Fibroblast of skin of left biceps (primary cell): ENCODE data around the gene TRAF3.

Source experiments
- DNase-seq, 2 experiments: peaks; one replicate each; pipeline ENCODE4 v3.0.0-alpha.2; 2013; ENCODE audit warnings: low read depth in 2 of 2

TRAF3 gene

DNA sequence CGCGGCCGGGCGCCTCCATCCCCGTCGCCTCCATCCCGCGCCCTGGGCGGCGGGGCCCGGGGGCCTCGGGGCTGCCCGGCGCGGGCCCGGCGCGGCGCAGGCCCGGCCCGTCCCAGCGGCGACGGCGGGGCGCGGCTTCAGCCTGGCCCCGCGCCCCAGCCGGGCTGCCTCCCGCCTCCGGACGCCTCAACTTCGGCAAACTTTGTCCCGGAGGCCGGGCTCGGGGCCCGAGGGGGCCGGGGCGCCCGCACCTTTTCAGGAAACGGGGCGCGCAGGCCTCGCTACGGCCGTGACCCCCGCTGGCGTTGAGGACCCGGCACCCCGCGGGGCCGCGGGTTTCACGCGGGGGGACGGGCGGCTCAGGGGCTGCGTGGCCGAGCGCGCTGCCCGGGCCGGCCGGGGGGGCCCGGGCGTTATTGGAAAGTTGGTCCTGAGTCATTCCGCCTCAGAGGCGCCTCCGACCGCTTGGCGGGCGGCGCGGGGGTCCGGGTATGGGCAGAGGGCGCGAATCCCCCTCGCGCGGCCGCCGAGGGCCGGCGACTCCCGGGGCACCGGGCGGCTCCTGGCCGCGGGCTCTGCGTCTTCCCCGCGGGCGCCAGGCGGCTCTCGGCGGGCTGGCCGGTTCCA lies 575 bp downstream of the TRAF3 start:
- DNase-seq = no peak

- no peak for DNase-seq
These were observed 1.3 kb downstream of the TRAF3 start for GRCh38 chr14:102778338-102779083.

- DNase-seq = no peak
These were observed 1.8 kb downstream of the TRAF3 start for GRCh38 chr14:102779084-102779462.

GRCh38 chr14:102779574-102780315 lies 2.5 kb downstream of the TRAF3 start:
- DNase-seq = no peak

DNA sequence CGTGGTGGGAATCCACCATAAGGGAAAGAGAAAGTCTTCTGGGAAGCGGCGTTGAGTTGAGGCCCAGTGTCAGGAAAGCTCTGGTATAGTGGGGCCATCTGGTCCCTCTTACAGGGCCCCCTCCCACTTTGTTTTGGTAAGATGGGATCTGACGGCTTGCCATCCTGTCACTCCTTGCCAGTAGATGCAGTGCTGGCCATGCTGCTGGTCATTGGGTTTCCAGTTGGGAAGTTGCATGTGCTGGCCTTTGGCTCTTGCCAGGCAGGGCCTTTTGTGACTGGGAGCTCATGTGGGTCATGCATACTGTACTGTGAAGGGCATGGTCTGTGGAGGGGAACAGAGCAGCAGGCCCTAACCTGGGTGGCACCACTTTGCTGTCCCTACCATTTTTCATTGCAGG lies 3.8 kb downstream of the TRAF3 start:
- no peak for DNase-seq

DNA sequence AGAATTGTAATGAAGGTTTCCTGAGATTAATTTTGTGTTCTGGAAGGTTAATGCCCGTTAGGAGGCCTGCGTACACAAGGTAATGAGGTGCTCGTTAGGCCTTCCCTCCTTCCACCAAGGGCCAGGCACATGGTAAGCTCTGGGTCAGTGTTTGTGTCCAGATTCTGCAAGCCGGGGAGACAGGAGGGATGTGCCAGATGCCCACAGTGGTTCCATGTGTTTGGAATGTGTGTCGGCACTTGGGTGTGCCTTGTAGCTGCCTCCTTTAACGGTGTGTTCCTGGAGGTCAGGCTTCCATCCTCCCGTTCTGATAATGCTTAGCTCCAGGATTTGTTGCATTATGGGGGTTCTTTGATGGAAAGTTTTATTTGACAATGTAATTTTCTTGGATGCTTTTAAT lies 5.7 kb downstream of the TRAF3 start:
- no peak for DNase-seq

DNA sequence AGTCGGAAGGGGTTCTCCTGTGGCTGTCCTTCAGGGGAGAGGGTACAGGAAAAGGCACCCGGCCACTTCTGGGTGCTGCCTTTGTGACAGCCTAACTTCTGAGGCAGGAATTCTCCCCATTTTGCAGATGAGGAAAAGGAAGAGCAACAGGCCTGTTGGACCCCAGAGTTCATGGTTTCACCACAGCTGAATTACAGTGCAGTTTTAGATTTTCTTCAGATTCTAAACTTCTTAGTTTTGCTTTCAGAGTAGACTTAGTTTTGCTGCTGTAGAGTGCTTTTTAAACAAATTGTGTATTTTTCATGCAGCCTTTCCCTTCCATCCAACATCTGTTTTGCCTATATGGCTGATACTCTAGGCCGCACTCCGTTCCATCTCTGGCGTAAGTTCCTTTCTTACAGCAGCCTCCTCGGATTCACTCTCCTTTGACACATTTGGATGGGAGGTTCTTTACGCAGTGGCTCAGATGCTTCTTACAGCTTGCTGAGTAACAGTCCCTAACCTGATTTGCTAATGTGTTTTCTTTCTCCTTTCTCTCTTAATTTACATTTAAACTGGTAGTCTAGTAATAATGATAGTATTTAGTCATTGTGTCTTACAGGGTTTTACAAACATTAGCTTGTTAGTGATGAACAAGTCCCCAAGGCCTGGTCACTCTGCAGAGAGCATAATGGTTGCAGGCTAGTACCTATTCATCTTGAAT lies 7.8 kb downstream of the TRAF3 start:
- DNase-seq = no peak

- DNase-seq = no peak
These were observed 8.3 kb downstream of the TRAF3 start for GRCh38 chr14:102785595-102785963.

DNA sequence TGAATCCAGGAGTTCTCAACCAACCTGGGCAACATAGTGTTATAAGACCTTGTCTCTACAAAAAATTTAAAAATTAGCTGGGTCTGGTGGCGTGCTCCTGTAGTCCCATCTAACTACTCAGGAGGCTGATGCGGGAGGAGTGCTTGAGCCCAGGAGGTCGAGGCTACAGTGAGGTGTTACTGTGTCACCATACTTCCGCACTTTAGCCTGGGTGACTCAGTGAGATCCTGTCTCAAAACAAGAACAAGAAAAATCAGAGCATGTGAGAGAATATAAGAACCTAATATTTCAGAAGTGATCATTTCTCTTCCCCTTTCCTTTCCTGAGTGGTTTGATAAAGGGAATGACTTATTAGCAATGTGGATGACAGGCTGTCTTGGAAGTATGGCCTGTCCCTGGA lies 9.5 kb downstream of the TRAF3 start:
- DNase-seq = no peak

DNA sequence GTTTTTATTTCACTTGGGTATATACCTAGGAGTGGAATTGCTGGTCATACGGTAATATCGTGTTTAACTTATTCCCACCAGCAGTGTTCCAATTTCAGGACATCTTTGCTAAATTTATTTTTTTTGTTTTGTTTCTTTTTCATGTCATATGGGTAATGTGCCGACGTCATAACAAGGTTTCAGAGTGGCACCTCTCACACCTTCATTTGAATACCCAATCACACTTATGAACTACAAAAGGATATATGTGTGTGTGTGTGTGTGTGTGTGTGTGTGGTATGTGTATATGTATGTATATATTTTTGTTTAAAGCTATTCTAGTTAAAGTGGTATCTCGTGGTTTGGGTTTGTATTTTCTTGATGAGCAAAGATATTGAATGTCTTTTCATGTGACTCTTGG lies 12.1 kb downstream of the TRAF3 start:
- no peak for DNase-seq

- DNase-seq = no peak
These were observed 16.5 kb downstream of the TRAF3 start for GRCh38 chr14:102793531-102794328.

DNA sequence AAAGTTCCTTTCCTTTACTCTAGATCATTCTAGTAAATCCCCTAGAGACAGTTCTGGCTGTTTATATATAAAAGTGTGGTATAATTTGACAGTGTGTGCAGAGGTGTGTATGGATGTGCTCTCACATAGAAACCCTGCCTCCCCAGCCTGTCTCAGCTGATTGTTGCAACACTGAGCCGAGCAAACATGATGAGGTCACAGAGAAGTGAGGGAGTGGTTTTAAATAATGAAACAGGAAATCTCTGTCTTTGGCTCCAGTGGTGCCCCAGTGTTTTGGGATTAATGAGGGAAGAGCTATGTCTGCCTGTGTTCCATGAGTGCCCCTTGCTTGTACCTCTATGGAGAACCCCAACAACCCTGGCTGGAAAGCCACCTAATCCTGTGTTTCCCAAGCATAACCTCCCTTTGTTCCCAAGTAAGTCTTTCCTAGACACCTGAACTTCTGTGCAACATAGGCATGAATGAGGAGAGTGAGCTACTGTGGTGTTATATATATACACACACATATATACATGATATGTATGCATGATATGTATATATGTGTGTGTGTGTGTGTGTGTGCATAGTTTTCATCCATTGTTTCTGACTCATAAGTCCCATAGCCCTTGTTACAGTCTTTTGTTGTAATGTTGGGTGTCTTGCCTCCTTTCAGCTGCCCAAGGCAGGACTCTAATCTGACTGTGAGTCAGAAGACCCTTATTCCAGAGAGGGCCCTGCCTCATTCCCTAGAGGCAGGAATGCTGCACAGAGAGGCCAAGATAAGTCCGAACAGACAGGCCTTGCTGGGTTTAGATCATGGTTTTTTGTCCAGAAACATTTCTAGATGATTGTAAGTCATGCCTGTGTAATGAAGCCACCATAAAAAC lies 18.0 kb downstream of the TRAF3 start:
- peak; percentile 78 to 79 for DNase-seq

DNA sequence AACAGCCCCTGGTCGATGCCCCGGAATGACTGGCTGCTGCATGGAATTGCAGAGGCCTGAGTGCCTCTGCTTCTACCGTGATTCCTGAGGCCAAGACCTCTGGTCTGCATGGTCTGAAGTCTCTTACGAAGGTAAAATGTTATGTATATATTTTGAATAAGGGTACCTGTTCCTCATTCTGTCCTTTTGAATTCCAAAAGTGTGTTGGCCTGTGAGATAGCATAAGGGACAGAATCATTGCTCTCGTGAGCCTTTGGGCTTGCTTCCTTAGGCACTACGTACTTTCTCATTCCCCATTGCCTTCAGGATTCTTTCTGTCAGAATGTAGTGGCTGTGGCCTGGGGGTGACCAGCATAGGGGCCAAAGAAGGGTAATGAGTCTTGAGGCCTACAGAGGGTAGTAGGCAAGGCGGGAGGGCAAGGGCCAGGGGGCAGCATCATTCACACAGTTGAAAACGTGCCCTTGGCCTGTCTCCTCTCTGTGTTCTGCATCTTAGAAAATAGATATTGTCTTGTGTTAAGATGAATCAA lies 19.5 kb downstream of the TRAF3 start:
- no peak for DNase-seq

DNA sequence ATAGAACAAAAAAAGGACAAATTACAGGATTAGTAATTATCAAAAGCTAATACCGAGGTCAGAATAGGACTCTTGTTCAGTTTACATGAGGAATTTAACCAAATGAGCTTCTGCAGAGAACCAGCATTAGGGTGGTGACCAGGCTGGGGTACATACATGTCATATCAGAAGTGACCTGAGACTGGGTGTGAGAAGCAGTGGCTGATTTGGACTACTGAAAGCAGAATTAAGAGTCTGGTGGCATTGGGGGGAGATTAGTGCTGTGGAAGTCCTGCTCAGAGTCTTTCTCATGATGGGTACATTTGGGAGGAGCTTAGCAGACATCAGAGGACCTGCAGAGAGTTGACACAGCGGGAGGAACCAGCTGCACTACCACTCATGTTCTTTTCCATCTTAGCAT lies 21.7 kb downstream of the TRAF3 start:
- DNase-seq = no peak

- DNase-seq = peak; percentile 91 to 94
These were observed 22.7 kb downstream of the TRAF3 start for GRCh38 chr14:102799684-102800562.

DNA sequence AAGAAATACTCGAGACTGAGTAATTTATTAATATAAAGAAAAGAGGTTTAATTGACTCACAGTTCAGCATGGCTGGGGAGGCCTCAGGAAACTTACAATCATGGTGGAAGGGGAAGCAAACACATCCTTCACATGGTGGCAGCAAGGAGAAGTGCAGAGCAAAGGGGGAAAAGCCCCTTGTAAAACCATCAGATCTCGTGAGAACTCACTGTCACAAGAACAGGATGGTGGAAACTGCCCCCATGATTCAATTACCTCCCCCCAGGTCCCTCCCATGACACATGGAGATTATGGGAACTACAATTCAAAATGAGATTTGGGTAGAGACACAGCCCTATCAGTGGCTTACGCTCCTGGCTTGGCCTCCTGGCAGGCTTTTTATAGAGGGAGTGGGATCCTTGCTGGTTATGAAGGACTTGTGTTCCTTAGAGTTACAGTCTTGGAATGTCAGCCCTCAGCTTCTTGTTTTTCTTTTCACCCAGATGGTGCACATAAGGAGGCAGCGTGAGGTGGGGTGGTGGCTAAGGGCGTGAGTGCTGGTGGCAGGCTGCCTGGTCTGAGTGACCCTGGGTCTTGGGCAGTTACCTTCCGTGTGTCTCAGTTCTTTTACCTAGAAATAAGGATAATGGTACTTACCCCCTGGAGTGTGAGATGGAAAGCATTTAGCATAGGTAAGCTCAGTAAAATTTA lies 25.7 kb downstream of the TRAF3 start:
- DNase-seq = no peak

DNA sequence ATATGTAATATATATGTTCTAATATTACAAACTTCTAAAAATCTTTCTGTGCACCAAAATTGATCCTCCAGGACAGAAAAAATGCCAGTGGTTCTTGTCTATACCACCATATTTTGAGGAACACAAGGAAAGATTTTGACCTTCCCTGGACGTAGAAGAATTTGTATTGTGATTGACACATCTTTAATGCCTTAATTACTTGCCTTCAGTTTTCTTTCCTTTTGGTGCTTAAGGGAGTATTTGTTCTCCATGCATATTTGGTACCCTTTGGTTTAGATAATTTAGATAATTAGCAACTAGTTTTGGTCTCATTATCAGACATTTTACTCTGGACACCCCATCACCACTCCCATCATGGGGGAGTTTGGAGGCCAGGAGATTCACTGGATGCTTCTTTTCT lies 27.6 kb downstream of the TRAF3 start:
- no peak for DNase-seq

DNA sequence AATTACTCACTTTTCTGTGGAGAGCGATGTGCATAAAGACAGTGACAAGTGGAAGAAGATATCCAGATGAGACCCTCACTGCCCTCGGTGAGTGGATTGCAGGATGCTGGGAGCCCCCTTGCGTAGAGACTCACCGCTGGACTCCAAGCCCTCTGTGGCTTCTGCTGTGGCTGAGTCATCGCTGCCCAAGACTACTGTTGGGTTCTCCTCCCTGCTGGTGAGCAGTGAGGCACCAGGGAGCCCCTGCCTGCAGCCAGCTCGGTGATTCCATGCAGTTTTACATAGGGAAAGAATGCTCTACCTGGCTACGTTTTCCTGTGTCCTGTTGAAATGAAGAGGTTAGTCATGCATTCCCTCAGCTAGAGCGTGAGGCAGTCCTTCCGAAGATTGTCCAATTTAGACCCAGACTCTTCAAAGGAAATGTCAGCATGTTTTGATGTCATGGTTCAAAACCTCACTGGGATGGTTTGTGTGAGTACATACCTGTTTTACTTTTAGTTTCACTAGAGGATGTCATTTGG lies 28.2 kb downstream of the TRAF3 start:
- DNase-seq = no peak

DNA sequence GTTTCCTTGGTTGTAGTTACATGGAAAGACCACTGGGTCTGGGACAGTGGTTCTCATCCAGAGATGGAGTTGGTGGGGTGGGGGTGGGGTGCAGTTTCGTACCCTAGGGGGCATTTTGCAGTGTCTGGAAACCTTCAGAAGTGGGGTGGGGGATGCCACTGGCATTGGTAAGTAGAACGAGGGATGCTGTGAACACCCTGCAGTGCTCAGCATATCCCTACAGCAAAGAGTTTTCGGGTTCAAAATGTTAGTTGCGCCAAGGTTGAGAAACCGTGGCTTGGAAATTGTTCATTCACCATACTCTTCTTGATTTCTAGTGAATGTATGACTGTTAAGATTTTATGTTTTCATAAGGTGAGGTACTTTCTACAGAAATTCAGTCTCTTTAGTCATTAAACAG lies 28.7 kb downstream of the TRAF3 start:
- DNase-seq = no peak
